Lower lobe of right lung (tissue), 2 donors: ENCODE measurements around the gene PRSS48. TPM values are rescaled to one million over a fixed set of nuclear protein-coding genes. Genes with fewer than 3 reads are reported as not detected.

Experiments used
- ATAC-seq, 2 donors: fragments of 200-7000 bp; cut with Tn5 transposase; one replicate each; pipeline ENCODE4 v1.9.1; 2020 to 2022; ENCODE audit warnings: mild to moderate bottlenecking in 2 of 2, moderate library complexity in 2 of 2
- DNase-seq: peaks from one replicate; pipeline ENCODE4 v3.0.0-alpha.2; 2020
- H3K27ac ChIP-seq: fragments of 200-600 bp; one replicate; pipeline ENCODE4 v1.8.0; 2022
- H3K27me3 ChIP-seq: fragments of 200-600 bp; one replicate; pipeline ENCODE4 v1.8.0; 2022; ENCODE audit warnings: low read depth
- H3K36me3 ChIP-seq: fragments of 200-600 bp; one replicate; pipeline ENCODE4 v1.8.0; 2022; ENCODE audit warnings: mild to moderate bottlenecking
- H3K4me1 ChIP-seq: fragments of 200-600 bp; one replicate; pipeline ENCODE4 v1.8.0; 2022
- H3K4me3 ChIP-seq: fragments of 200-600 bp; one replicate; pipeline ENCODE4 v1.8.0; 2022; ENCODE audit warnings: mild to moderate bottlenecking
- H3K9me3 ChIP-seq: fragments of 200-600 bp; one replicate; pipeline ENCODE4 v1.8.0; 2022
- intact Hi-C: fragments of 100-400 bp; cut with DNase I; formaldehyde crosslinking; loops from one replicate; pipeline ENCODE4 v1.11.0; 2022
- total RNA-seq: library from RNA; stranded (reverse); fragmentation: NEBNext Ultra II Directional; extraction: Animal tissue kit (Norgen Biotek cat#: 25700); gene quantifications from one replicate; pipeline ENCODE4 v1.2.1, GENCODE V29; 2021
- TF ChIP-seq, protein P1 (sequence below): fragments of 200-600 bp; IDR thresholded peaks from one replicate; pipeline ENCODE4 v1.8.0; 2022; ENCODE audit warnings: antibody characterized with exemption, mild to moderate bottlenecking
- donor health status: DM: no; HTN: yes; CAD: no; lungs with severe emphysema.

The PRSS48 gene
- total RNA-seq, 1 donor from 2014 or later = not detected

- TF ChIP-seq, protein P1, sequence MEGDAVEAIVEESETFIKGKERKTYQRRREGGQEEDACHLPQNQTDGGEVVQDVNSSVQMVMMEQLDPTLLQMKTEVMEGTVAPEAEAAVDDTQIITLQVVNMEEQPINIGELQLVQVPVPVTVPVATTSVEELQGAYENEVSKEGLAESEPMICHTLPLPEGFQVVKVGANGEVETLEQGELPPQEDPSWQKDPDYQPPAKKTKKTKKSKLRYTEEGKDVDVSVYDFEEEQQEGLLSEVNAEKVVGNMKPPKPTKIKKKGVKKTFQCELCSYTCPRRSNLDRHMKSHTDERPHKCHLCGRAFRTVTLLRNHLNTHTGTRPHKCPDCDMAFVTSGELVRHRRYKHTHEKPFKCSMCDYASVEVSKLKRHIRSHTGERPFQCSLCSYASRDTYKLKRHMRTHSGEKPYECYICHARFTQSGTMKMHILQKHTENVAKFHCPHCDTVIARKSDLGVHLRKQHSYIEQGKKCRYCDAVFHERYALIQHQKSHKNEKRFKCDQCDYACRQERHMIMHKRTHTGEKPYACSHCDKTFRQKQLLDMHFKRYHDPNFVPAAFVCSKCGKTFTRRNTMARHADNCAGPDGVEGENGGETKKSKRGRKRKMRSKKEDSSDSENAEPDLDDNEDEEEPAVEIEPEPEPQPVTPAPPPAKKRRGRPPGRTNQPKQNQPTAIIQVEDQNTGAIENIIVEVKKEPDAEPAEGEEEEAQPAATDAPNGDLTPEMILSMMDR = no peak
- Histone ChIP-seq H3K4me1 (peaks cover 4% of the 10 kb centered on the region), H3K4me3 (no peak overlapping the region), H3K27ac (no peak overlapping the region), H3K9me3 (no peaks in the 10 kb centered on the region), H3K27me3 (no peaks in the 10 kb centered on the region), H3K36me3 (no peaks in the 10 kb centered on the region)
- DNase-seq (no peak), ATAC-seq (no peak)
- intact Hi-C loops = no loop called here
Measured at GRCh38 chr4:151291485-151291884, 14.5 kb downstream of the PRSS48 start.

DNA sequence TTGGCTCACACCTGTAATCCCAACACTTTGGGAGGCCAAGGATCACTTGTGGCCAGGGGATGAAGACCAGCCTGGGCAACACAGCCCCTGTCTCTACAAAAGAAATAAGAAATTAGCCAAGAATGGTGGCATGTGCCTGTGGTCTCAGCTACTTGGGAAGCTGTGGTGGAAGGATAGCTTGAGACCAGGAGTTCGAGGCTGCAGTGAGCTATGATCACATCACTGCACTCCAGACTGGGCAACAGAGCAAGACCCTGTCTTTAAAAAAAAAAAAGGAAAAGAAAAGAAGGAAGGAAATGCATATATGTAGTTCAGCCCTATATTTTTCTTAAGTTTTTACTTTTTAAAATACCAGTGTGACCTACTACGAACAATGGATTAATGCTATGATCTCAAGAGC lies 15.1 kb downstream of the PRSS48 start:
- intact Hi-C loops = no loop called here
- H3K27ac ChIP-seq = no peak overlapping the region
- DNase-seq = no peak
- no peak for ATAC-seq
- H3K36me3 ChIP-seq = no peaks in the 10 kb centered on the region
- peaks cover 8% of the 10 kb centered on the region for H3K4me1 ChIP-seq
- H3K9me3 ChIP-seq = no peaks in the 10 kb centered on the region
- H3K4me3 ChIP-seq = no peak overlapping the region
- TF ChIP-seq, protein P1 = no peak
- no peaks in the 10 kb centered on the region for H3K27me3 ChIP-seq

GRCh38 chr4:151294833-151295496 lies 18.0 kb downstream of the PRSS48 start:
- intact Hi-C loops = no loop called here
- no peaks in the 10 kb centered on the region for H3K36me3 ChIP-seq
- no peaks in the 10 kb centered on the region for H3K9me3 ChIP-seq
- H3K27ac ChIP-seq = no peak overlapping the region
- no peak for DNase-seq
- peaks cover 8% of the 10 kb centered on the region for H3K4me1 ChIP-seq
- no peaks in the 10 kb centered on the region for H3K27me3 ChIP-seq
- no peak overlapping the region for H3K4me3 ChIP-seq
- ATAC-seq = no peak
- TF ChIP-seq, protein P1 = no peak

- intact Hi-C loops = no loop called here
- TF ChIP-seq, protein P1 = no peak
- no peak overlapping the region for H3K27ac ChIP-seq
- ATAC-seq (no peak), DNase-seq (no peak)
- no peak overlapping the region for H3K4me3 ChIP-seq
- H3K27me3 ChIP-seq = no peaks in the 10 kb centered on the region
- peaks cover 8% of the 10 kb centered on the region for H3K4me1 ChIP-seq
- H3K36me3 ChIP-seq = no peaks in the 10 kb centered on the region
- no peaks in the 10 kb centered on the region for H3K9me3 ChIP-seq
Measured at GRCh38 chr4:151296227-151296626, 19.3 kb downstream of the PRSS48 start.

- Histone ChIP-seq H3K4me3 (no peak overlapping the region), H3K36me3 (no peaks in the 10 kb centered on the region), H3K9me3 (no peaks in the 10 kb centered on the region), H3K27me3 (no peaks in the 10 kb centered on the region), H3K4me1 (peaks cover 8% of the 10 kb centered on the region), H3K27ac (no peak overlapping the region)
- TF ChIP-seq, protein P1 = no peak
- DNase-seq (no peak), ATAC-seq (no peak)
- intact Hi-C loops = no loop called here
Measured at GRCh38 chr4:151297170-151297569, 20.2 kb downstream of the PRSS48 start.
